Natural killer cell (primary cell): ENCODE data around the gene PRRC2B. TPM values are rescaled to one million over a fixed set of nuclear protein-coding genes. Genes with fewer than 3 reads are reported as not detected.

ENCODE experiments used
- ATAC-seq, 3 donors: fragments of 150-1000 bp in 2 of 3; fragments of 200-7000 bp in 1 of 3; cut with Tn5 transposase; 1 replicate in 1 of 3; 2 replicates in 2 of 3; pipeline ENCODE4 v1.10.0; 2021; ENCODE audit warnings: mild to moderate bottlenecking in 2 of 3, moderate library complexity in 2 of 3
- DNase-seq, 2 donors: peaks; one replicate each; pipeline versions ENCODE4 v3.0.0 to v3.0.0-alpha.2; 2013 to 2021; ENCODE audit warnings: mixed read lengths in 1 of 2
- H3K27ac ChIP-seq: one replicate; pipeline ENCODE4 v1.5.1; 2013; ENCODE audit warnings: mild to moderate bottlenecking, low read length
- H3K27me3 ChIP-seq: one replicate; pipeline ENCODE4 v1.6.1; 2013; ENCODE audit warnings: low read length; ENCODE audit not compliant: control insufficient read depth, insufficient read depth
- H3K36me3 ChIP-seq: one replicate; pipeline ENCODE4 v1.6.1; 2013; ENCODE audit warnings: low read length; ENCODE audit not compliant: control insufficient read depth, insufficient read depth
- H3K4me1 ChIP-seq: one replicate; pipeline ENCODE4 v1.6.1; 2013; ENCODE audit warnings: low read length; ENCODE audit not compliant: control insufficient read depth, insufficient read depth
- H3K4me3 ChIP-seq: one replicate; pipeline ENCODE4 v1.5.1; 2013; ENCODE audit warnings: low read length
- H3K9me3 ChIP-seq: one replicate; pipeline ENCODE4 v1.6.1; 2013; ENCODE audit warnings: low read length; ENCODE audit not compliant: control insufficient read depth, insufficient read depth
- H3K27ac Mint-ChIP-seq, 2 donors: one replicate each; pipeline ENCODE4 v1.8.0; 2022; ENCODE audit warnings: mild to moderate bottlenecking in 2 of 2, mixed read lengths in 2 of 2, moderate library complexity in 1 of 2
- H3K27me3 Mint-ChIP-seq, 2 donors: one replicate each; pipeline ENCODE4 v1.8.0; 2022; ENCODE audit warnings: low read depth in 2 of 2, mixed read lengths in 2 of 2
- H3K36me3 Mint-ChIP-seq: one replicate; pipeline ENCODE4 v1.8.0; 2022; ENCODE audit warnings: mixed read lengths
- H3K4me1 Mint-ChIP-seq, 2 donors: one replicate each; pipeline ENCODE4 v1.8.0; 2022; ENCODE audit warnings: mixed read lengths in 2 of 2
- H3K4me3 Mint-ChIP-seq: one replicate; pipeline ENCODE4 v1.8.0; 2022; ENCODE audit warnings: mild to moderate bottlenecking, moderate library complexity, mixed read lengths
- H3K9me3 Mint-ChIP-seq, 2 donors: one replicate each; pipeline ENCODE4 v1.8.0; 2022; ENCODE audit warnings: mixed read lengths in 2 of 2
- WGBS: methylation state at CpG from one replicate; pipeline ENCODE4 v1.1.7; 2013; ENCODE audit warnings: missing lambda C conversion rate; ENCODE audit not compliant: insufficient coverage; 5-methylcytosine and 5-hydroxymethylcytosine counted together
- intact Hi-C: fragments of 100-400 bp; cut with micrococcal nuclease; formaldehyde crosslinking; loops from one replicate; pipeline ENCODE4 v1.14.2; 2022
- total RNA-seq, 4 donors: library from RNA; stranded (reverse); fragments of 120-200 nt in 1 of 4; gene quantifications; one replicate each; pipeline versions ENCODE4 v1.2.3 to v1.2.4, GENCODE V29; 2013 to 2022
- TF ChIP-seq, protein P1 (sequence below): fragments of 200-600 bp; IDR thresholded peaks from one replicate; pipeline ENCODE4 v1.8.0; 2022; ENCODE audit warnings: antibody characterized with exemption

The PRRC2B gene
- total RNA-seq, 3 donors from 2014 or later (not counting 1 experiment from before 2014, with no cell fraction given), result 249 to 275 (median 274) TPM

DNA sequence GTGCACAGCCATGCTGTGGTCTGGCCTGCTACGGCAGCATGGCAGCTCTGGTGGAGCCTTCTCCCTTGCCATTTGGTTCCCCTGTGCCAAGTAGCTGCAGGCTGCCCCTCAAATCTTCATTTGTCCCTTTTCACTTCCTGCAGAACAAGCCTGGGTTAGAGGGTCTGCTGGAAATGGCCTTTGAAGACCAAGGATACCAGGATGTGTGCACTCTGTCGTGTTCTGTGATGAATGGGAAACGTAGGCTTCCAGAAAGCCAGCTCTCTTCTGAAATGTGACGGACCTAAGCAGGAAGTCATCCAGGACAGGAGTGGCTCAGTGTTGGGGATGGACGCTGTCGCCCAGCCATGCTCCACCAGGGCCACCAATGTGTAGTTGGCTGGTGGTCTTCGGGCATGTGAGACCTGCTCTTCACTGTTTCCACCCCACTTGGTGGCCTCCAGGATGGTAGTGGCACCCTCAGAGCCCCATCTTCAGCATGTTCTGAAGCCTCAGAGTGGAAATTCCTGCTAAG is 105.4 kb downstream of the PRRC2B start:
- H3K4me3 Mint-ChIP-seq, result peak overlapping the region; percentile 10

DNA sequence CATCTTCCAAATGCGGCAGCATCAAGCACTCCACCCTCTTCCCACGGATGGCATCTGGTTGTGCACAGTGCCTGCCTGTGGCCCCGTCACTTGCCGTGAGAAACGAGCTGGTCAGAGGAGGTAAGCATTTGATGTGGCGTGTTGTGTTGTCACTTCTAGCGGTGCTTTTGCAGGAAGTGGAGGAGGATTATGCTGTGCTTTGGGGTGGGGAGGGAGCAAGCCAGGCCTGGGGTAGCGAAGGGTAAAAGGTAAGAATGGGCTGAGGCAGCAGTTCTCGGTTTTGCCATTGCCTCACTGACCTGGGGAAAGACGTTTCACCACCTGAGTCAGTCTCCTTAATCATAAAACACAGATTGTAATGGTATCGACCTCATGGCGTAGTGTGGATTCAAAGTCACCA is 106.5 kb downstream of the PRRC2B start:
- Histone ChIP-seq H3K4me1 (peaks cover 48% of the 10 kb centered on the region), H3K27ac (peak overlapping the region; percentile 51), H3K4me3 (no peak overlapping the region), H3K9me3 (no peaks in the 10 kb centered on the region), H3K27me3 (no peaks in the 10 kb centered on the region), H3K36me3 (peaks cover 35% of the 10 kb centered on the region)
- DNase-seq (peak in 1 of 2 donors; percentile 93), ATAC-seq (peak; percentile 49 to 65 (median 57))
- peak overlapping the region; percentile 57 for H3K4me3 Mint-ChIP-seq
- TF ChIP-seq, protein P1, sequence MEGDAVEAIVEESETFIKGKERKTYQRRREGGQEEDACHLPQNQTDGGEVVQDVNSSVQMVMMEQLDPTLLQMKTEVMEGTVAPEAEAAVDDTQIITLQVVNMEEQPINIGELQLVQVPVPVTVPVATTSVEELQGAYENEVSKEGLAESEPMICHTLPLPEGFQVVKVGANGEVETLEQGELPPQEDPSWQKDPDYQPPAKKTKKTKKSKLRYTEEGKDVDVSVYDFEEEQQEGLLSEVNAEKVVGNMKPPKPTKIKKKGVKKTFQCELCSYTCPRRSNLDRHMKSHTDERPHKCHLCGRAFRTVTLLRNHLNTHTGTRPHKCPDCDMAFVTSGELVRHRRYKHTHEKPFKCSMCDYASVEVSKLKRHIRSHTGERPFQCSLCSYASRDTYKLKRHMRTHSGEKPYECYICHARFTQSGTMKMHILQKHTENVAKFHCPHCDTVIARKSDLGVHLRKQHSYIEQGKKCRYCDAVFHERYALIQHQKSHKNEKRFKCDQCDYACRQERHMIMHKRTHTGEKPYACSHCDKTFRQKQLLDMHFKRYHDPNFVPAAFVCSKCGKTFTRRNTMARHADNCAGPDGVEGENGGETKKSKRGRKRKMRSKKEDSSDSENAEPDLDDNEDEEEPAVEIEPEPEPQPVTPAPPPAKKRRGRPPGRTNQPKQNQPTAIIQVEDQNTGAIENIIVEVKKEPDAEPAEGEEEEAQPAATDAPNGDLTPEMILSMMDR, result no peak
- H3K4me1 Mint-ChIP-seq, result peaks cover 43 to 50% of the 10 kb centered on the region in 2 donors
- H3K36me3 Mint-ChIP-seq, result no peaks in the 10 kb centered on the region
- 29% methylated on average over 12 of the region's 12 CpGs for WGBS
- H3K27ac Mint-ChIP-seq, result peak overlapping the region; percentile 79 to 81
- no peaks in the 10 kb centered on the region for H3K9me3 Mint-ChIP-seq
- no peaks in the 10 kb centered on the region for H3K27me3 Mint-ChIP-seq
- intact Hi-C loops, result loop anchor here (5.0 kb wide), 1 partner anchor 237 kb away; no protein-coding TSS in a partner anchor

More for the DNA sequence above, 105.4 kb downstream of the PRRC2B start:
- H3K27me3 Mint-ChIP-seq, result no peaks in the 10 kb centered on the region
- 87% methylated on average over 7 of the region's 7 CpGs for WGBS
- Histone ChIP-seq H3K9me3 (no peaks in the 10 kb centered on the region), H3K27me3 (no peaks in the 10 kb centered on the region), H3K36me3 (peaks cover 45% of the 10 kb centered on the region), H3K4me3 (no peak overlapping the region), H3K27ac (no peak overlapping the region), H3K4me1 (peaks cover 47% of the 10 kb centered on the region)
- H3K36me3 Mint-ChIP-seq, result no peaks in the 10 kb centered on the region
- TF ChIP-seq, protein P1, result no peak
- intact Hi-C loops, result no loop called here
- no peaks in the 10 kb centered on the region for H3K9me3 Mint-ChIP-seq
- ATAC-seq, result no peak
- peaks cover 40 to 44% of the 10 kb centered on the region in 2 donors for H3K4me1 Mint-ChIP-seq
- DNase-seq, result peak in 1 of 2 donors; percentile 27
- H3K27ac Mint-ChIP-seq, result peak overlapping the region; percentile 79 to 81

DNA sequence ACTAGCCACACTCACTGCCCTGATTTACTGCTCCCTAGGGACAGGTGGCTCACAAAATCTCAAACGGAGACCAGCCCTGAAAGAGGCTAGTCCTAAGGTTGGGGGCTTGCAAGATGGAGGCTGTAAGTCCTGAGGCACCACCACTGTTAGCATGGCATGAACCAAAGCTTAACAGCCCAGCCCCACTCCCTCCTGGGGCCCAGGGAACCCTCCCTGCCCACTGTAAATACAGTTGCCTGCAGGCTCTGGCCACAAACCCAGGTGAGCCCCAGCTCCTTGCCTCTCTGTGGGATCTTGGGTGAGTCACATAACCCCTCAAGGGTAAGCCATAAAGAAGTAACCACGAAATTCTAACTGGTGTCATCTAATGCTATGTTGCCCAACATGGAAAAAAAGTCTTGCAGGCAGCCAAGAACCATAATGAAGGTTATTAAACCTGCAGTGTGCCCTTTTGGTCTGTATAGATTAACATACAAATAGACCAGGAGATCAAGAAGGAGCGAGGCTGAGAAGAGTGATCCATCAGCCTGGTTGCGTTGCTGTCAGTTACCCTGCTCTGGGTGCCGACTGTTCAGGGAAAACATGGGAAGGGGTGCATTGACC is 107.2 kb downstream of the PRRC2B start:
- Histone ChIP-seq H3K27ac (peak overlapping the region; percentile 51), H3K36me3 (peaks cover 28% of the 10 kb centered on the region), H3K9me3 (no peaks in the 10 kb centered on the region), H3K4me1 (peaks cover 48% of the 10 kb centered on the region), H3K4me3 (no peak overlapping the region), H3K27me3 (no peaks in the 10 kb centered on the region)
- DNase-seq (peak in 1 of 2 donors; percentile 76), ATAC-seq (peak in 1 of 3 donors; percentile 6)
- TF ChIP-seq, protein P1, result no peak
- Mint-ChIP-seq H3K36me3 (no peaks in the 10 kb centered on the region), H3K27ac (peak overlapping the region; percentile 79 to 81), H3K4me3 (peak overlapping the region; percentile 80), H3K9me3 (no peaks in the 10 kb centered on the region), H3K4me1 (peaks cover 43 to 50% of the 10 kb centered on the region in 2 donors), H3K27me3 (no peaks in the 10 kb centered on the region)
- 67% methylated on average over 5 of the region's 5 CpGs for WGBS
- intact Hi-C loops, result loop anchor here (5.0 kb wide), 1 partner anchor 236 kb away; no protein-coding TSS in a partner anchor
